Occipital lobe (tissue), 2 donors: Measurements from ENCODE around the gene ANXA3. TPM values are rescaled to one million over a fixed set of nuclear protein-coding genes. Genes with fewer than 3 reads are reported as not detected.
A peak's percentile ranks its signal among the peaks of the same experiment; 100 is the strongest.
"Not testable (repeated sequence)": the region's sequence is repeated elsewhere in the genome, so short reads cannot be mapped to it uniquely, and the experiment has no call there.

Experiments
- DNase-seq: peaks from one replicate; lab custom pipeline; 2025; lab: John Stamatoyannopoulos, UW
- total RNA-seq: library from RNA; depleted of rRNA; stranded (reverse); fragments of >200 nt; gene quantifications from one replicate; pipeline ENCODE4 v1.2.3, GENCODE V29; 2014

The ANXA3 gene
- total RNA-seq, 1 donor from 2014 or later: 5.1 TPM

DNA sequence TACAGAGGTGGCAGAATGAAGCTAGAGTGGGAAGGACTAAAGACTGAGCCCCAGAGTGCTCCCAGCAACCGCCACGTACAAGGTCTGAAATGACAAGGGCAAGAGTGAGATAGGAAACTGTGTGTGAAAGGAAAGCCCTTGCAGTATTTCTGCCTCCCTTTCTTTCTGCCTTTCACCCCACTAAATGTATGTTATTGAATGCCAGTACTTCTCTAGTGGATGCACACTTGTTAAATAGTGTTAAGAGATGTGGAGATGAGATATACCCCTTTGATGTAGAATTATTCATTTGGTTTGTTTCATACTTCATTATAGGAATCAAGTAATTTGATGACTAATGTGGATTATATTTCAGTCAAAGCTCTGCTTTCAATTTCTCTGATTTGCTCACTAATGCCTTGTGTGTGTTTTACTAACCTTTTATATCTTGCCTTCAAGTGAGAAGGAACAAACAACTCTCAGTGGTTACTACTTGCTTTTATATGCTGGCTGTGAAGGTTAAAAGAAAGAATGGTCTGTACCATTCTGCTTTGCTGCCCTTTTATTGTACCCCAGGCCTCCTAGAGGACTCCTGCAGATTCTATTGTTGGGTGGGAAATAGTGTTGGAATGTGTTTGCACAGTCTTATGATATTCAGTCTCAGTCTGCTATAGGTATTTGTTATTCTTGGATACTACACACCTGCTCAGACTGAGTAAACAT lies 8.0 kb upstream of the ANXA3 start:
- DNase-seq: no peak

DNA sequence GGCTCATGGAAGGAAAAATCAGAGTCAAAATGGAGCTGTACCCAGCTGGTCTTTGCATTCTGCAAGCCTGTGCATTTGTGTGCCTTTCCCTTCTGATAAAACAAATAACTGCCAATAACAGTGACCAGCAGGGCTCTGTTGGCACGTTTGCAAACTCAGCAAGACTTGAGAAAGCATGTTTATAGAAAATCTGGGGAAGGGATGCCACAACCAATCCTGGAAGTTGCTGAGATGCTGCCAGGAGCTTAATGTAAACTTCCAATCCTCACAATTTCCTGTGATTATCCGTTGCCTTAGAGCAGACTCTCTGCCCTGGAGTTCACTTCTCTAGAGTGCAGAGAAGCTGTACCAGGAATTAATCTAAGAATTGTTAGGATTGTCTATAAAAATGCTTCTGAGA lies 6.9 kb upstream of the ANXA3 start:
- DNase-seq: no peak

DNA sequence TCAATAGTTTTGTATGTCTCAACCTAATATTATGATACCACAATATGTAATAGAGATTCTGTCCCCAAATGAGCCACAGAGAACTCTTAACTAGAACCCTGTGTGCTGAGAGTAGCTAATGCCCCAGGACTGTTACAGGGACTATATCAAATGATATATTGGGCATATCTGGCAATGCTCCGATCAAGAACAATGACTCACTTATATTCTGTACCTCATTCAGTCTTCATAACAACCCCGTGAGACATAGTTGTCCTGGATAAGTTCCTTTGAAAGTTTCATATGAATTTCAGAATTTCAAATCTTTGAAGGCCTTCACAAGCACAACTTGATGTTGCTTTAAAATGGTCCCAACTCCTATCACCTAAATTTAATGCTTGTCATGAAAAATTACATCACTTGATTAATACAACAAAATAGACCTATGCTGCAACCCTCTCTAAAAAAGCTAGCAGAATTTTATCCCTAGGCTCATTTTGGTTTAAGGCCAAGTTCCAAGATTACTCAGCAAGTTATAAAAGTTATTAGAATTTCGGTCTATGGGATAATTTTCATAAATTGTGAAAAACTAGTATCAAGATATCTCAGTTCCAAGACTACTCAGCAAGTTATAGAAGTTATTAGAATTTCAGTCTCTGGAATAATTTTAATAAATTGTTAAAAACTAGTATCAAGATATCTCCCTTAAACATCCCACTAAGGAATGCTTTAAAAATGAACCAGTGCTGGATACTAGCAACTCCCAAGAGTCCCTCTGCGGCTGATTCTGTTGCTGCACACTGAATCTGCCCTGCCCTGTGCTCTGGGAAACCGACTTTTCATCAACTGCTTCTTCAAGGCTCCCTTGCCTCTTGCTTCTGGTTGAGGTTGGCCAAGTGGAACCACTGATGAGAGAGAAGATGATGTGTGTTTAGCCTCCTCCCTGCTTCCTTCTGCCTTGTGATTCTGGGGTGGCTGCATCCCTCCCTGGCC lies 6.0 kb upstream of the ANXA3 start:
- DNase-seq: no peak

DNA sequence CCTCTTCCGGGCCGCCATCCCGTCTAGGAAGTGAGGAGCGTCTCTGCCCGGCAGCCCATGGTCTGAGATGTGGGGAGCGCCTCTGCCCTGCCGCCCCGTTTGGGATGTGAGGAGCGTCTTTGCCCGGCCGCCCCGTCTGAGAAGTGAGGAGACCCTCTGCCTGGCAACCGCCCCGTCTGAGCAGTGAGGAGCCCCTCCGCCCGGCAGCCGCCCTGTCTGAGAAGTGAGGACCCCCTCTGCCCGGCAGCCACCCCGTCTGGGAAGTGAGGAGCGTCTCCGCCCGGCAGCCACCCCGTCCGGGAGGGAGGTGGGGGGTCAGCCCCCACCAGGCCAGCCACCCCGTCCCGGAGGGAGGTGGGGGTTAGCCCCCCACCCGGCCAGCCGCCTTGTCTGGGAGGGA lies 3.7 kb upstream of the ANXA3 start:
- not testable (repeated sequence) for DNase-seq

DNA sequence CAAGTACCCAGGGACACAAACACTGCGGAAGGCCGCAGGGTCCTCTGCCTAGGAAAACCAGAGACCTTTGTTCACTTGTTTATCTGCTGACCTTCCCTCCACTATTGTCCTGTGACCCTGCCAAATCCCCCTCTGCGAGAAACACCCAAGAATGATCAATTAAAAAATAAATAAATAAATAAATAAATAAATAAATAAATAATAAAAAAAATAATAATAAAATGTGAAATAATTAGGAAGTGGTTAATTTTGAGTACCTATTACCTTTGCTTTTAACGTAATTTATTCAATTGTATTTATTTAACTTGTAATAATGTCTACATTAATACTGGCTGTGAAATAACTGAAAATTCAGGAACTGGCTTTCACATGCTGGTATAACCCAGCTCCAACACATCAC lies 2.7 kb upstream of the ANXA3 start:
- DNase-seq: not testable (repeated sequence)

DNA sequence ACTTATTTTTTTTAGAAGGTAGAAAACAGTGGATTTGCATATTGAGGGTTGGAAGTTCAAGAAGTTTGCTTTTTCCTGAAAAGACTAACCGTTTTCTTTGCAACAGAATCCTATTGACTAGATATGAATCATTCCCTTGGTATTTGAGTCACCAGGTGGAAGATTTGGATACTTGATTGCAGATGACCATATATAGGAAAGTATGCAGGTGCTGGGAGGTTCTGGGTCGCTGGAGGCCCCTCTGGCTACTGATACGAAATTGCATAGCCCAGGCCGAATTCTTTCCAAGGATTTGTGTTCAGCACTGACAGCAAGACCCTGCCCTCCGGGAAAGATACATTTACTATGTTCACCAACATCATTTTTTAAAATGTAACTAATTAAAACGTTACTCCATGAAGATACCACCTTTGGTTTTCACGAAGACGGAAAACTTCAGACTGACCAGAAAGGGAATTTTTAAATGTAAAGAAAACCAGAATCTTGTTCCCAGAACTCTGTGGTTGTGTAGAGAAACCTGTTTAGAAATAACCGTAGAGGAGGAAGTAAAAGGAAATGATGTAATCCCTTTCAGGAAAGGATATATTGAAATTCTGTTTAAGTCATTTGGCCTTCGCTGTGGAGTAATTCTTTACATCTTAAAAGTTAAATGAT lies 946 bp downstream of the ANXA3 start:
- no peak for DNase-seq

DNA sequence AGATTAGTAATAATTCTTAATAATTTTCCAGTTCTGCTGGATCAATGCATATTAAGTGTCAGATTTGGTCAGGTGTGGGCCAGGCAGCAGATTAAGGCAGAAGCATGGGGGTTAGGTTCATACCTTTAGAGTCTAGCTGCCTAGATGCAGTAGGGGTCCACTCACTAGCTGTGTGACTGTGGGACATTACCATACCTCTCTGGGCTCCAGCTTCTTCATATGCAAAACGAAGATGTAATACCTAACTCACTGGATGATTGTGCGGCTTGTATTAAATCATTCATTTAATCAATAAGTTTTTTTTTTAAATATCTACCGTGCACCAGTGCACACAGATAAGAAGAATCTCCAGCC lies 1.4 kb downstream of the ANXA3 start:
- no peak for DNase-seq

DNA sequence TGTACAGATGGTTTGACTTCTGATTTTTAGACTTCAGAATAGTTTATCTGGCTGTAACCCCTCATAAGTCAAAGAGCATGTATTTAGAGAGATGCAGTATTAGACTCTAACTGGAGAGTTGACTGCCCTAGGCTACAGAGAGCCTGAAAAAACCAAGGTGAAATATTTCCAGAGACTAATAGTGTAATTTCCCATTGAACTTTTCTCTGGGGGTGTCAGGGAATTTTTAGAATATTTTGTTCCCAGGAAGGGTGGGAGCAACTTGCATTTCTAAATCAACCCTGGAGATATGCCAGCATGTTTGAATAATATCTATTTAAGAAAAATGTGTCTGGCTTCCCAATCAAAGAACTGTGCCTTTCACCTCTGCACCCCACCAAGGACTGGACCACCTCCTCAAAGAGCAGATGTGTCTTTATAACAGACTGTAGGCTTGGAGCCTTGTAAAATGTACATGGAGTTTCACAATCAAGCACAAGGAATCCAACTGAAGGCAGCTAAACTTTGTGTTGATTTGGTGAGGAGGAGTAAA lies 2.0 kb downstream of the ANXA3 start:
- no peak for DNase-seq

DNA sequence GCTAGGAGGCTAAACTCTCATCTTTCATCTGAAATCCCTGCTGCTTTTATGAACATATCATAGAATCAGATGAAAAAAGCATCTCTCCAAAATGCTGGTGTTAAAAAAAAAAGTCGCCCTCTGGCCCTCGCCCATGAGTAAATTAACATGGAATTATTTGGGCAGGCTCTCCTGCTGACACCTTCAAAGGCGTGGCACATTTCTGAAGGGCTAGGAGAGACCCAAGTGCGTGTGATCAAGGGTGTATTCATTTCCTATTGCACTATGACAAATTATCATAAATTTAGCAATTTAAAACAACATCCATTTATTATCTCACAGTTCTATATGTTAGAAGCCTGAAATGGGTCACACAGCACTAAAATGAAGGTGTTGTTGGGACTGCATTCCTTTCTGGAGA lies 5.1 kb downstream of the ANXA3 start:
- no peak for DNase-seq

DNA sequence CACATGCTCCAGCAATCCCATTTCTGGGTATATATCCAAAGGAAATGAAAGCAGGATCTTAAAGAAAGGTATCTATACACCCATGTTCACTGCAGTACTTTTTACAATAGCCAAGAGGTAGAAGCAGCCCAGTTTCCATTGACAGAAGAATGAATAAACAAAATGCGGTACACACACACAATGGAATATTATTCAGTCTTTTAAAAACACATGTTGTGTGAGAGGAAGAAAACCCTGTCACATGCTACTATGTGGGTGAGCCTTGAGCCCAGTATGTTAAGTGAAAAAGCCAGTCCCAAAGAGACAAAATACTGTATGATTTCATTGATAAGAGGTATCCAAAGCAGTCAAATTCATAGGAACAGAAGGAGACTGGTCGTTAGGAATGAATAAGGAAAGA lies 6.3 kb downstream of the ANXA3 start:
- DNase-seq: no peak

DNA sequence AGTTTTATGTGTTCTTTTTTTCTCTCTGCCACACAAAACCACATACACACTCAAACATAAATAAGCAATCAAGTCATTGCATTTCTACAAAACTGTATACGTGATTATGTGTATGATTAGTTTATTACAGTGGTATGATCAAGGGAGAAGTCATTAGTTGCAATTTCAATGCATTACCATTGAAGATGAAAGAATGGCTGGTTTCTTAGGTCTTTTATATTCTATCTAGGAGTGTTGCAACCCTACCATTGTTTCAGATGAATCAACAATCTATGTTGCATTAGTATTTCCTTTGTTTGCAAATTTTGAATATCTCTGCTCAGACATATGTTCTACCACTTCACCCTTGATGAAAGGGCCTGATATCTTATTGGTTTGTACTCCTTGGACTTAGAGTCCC lies 6.8 kb downstream of the ANXA3 start:
- no peak for DNase-seq

DNA sequence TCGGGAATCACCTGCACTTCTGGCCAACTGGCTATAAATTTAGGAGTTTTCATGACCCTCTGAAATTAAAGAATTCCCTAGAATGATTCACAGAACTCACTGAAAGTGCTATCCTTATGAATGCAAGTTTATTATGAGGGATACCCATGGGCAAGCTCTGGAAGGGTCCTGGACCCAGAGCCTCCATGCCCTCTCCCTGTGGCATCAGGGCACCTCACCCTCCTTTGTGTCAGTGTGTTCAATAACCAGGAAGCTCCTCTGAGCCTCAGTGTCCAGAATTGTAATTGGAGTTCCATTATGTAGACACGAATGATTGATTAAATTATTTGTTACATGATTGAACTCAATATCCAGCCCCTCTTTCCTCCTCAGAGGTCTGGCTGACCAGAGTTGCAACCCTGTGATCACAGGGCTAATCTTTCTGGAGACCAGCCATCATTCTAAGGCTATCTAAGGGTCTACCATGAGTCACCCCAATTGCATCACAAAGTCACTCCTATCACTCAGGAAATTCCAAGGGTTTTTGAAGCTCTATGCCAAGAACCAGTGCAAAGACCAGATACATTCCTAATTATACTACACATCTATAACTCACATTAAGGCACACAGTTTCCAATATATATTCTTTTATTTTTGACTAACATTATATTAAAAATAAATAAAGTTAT lies 8.9 kb downstream of the ANXA3 start:
- no peak for DNase-seq

DNA sequence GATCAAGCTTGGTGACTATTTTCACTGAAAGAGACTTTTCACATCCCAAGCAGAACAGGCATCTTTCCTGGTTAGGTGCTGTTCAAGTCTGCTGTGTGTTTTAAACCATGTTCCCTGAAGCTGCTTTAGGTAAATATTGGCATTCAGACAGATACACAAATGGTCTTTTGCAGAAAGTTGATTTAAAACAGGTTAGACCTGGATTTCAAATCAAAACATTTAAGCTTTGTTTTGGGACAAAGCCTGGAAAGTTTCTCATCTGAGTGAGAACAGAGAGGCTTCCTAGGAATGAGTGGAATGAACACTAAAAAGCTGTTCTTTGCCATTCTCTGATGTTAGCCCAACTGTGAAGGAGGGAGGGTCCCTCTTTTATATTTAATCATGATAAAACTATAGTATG lies 10.1 kb downstream of the ANXA3 start:
- DNase-seq: no peak

DNA sequence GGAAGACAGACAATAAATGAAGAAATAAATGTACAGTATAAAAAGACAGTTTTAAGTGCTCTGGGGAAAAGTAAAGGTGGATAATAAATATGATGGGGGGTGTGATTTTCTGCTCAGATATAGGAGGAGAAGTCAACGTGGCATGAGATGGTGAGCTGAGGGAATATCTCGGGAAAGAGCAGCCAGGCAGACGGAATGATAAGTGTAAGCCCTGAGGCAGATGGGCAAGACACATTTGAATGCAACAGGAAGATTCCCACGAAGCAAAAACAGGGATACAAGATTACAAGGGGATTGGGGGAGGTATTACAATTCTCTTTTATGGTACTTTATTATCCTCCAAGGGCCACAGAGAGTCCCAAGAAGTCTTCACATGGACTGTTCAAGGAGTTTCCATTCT lies 11.1 kb downstream of the ANXA3 start:
- DNase-seq: no peak

DNA sequence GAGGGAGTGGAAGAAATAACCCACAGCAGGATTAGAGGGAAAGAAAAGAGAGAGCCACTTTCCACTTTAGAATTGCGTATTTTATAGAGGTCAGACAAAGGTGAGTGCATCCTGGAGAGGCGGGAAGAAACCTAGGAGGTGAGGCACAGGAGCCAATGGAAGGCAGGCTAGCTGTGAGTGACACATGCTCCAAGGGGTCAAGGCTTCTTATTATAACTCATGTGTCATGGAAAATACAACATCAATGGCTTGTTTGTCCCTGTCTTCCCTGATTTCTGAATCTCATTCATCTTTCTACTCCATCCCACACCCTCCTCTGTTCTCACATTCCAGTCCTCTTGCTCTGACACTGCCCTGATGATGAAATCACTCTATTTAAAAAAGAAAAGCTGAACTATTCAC lies 14.4 kb downstream of the ANXA3 start:
- no peak for DNase-seq

DNA sequence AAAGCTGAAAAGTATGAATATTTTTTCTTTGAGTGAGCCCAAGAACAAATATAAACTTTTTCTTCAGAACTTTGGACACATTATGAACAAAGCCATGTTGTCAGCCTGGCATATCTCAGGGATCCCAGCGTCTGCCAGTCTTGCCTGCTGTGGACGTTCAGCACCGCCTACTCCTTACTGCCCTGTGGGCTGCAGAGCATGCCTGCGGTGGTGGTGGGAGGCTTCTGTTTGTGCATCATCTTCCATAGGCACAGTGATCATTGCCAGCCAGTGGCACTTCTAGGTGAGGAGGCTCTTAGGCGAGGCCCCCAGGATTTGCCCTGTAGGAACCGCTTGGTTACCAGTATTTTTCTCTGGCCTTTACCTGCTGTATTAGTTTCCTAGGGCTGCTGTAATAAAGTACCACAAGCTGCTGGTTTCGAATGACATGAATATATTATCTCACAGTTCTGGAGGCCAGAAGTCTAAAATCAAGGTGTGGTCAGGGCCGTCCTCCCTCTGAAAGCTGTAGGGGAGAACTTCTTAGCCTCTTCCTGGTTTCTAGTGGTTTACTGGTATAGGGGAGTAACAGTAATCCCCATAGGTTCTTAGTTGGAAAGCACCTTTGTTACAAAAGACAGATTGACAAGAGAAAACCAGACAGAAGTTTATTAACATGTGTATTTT lies 15.4 kb downstream of the ANXA3 start:
- DNase-seq: peak; percentile 2

DNA sequence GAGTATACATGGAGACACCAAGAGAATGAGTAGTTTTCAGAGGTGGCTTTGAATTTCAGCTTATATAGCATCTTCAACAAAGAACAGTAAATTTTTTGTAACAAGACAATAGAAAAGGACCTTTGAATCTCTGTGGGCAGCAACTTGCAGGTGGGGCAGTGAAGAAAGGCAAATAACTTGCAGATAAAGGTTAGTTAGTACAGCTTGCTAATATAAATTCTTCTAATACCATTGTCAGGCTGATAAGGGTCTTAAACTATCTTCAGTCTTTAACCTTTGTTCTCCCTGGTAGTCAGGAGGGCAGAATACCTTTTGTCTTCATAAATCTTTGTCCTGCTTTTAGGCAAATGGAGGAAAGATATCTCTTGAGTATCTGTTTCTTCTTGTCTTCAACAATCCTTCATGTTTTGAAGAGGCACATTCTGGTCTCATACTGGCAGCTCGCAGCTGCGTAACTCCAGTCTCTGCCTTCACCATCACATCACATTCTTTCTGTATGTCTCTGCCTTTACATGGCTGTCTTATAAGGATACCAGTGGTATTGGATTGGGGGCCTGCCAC lies 16.0 kb downstream of the ANXA3 start:
- DNase-seq: no peak

DNA sequence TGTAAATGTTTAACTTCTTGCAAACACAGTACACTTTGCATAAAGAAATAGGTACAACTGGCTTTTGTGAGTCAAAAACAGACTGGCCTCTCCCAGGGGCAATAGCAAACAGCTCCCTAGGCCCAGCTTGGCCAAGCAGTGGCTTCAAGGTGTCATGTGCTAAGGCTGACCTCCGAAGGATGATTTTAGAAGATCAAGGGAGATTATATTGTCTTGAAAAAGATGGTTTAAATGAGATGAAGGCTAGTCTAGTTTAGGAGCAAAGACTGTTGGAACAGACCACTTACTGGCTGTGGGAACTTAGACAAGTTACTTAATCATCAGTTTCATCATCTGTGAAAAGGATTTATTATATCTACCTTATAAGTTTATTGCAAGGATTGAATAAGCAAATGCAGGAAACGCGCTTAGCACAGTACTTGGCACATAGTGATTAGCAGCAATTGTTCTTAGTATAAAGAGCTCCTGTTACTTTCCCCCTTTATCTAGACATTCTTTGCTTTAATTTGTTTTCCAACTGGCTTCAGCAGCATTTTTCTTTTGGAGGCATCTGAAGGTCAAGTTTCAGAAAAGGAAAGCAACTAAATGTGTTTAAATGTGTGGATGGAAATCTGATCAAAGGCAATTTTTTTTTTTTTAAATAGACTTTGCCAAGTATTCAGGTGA lies 17.2 kb downstream of the ANXA3 start:
- no peak for DNase-seq

DNA sequence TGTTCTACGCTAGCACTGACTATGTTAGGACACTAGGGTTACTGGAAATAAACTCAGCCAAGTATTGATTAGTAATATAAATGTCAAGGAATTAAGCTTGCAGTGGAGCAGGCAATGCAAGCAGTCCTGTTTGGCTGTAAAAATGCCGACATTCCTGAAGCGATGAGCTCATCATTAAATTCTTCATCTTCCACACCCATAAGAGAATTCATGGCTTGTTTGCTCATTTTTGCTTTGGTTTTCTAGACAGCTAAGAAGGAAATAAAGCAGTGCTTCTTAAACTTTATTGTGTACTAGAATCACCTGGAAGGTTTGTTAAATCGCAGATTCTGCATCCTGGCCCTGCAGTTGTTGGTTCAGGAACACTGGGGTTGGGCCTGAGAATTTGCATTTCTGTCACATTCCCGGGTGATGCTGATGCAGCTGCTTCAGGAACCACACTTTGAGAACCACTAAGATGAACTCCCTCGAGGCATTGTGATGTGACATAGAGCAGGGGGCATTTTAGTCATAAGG lies 17.8 kb downstream of the ANXA3 start:
- DNase-seq: no peak

DNA sequence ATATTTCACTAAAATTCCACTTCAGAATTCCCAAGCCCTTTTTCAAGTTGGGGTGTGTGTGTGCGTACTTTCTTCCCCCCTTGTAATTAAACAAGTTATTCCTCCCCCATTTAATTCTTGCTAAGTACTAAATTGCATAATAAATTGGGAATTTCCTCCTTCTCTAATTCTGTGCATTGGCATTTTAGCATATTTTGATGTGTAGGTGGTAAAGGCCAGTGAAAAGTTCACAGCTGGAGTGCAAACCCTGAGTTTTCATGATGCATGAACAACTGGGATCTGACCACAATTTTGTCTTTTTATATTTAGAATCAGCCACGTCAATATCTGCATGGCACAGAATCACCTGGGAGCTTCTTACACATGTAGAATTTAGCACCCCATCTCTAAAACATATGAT lies 18.5 kb downstream of the ANXA3 start:
- no peak for DNase-seq
